Measurements from ENCODE around the gene HACD2.

DNA sequence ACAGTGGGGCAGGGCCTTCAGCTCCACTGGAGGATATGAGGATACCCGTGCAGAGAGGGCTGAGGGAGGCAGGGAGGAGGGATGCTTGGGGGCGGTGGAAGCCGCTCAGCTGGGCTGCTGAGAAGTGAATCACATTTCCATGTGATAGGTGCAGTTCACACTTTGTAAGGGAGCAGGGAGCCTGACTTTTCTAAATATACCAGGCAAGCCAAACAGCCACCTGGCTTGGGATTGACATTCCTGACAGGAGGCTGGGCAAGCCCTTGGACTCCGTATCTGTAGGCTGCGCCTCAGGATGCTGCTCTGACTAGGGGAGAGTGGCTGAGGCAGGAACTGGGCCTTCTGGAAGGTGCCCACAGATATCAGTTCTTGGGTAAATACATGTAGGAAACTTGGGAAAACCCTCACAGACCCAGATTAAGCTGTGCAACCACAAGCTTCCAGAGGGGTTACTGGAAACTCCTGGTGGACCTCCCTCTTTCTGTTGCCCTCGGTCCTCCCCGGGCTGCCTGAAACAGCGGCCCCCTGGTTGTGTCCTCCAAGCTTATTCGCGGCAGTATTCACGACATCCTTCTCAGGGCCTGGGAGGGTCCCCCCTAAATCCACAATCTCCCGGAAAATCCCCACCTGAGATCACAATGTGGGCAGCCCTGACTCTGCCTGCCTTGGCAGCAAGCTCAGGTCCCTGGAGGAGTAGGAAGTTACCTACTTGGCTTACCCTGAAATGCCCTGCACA, 103.0 kb downstream of the HACD2 start:
- TF ChIP-seq CTCF (conservative IDR thresholded peaks at IDR 0.05 in 1 of 2, IDR thresholded peaks at IDR 0.05 in 1 of 2; ENCODE audit: extremely low read depth in 1 of 2, insufficient read depth in 1 of 2, low read depth in 1 of 2, low read length in 2 of 2) (no peak), EZH2 (IDR thresholded peaks at IDR 0.05; ENCODE audit: borderline replicate concordance, low read length) (no peak)
